ENCODE results near the gene SKAP2.

DNA sequence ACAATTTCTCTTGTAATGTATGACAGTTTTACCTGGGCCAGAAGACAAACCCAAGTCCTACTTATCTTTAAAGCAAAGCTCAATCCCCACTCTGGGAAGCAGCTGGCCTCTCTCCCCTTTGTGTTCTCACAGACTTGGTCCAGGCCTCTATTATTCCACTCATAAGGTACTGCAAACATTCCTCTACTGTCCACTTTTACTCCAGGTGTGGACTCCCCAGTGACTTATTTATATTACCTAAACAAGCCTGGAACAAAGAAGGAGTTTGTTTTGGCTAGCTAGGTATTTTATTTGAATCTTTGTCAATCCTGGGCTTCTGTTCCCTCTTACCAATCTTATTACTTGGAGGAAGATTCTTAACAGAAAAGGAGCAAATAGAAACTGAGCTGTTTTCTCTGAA is 163.5 kb downstream of the SKAP2 start:
- TF ChIP-seq POLR2A (IDR thresholded peaks at IDR 0.05; ENCODE audit: low read depth, low read length) (no peak), POLR2AphosphoS5 (IDR thresholded peaks at IDR 0.05; ENCODE audit: low read depth, low read length) (no peak), TAF1 (IDR thresholded peaks at IDR 0.05; ENCODE audit: borderline replicate concordance, low read depth, low read length) (no peak)
